ENCODE data around the gene PRADC1. TPM values are rescaled to one million over a fixed set of nuclear protein-coding genes. Genes with fewer than 3 reads are reported as not detected.
A peak's percentile ranks its signal among the peaks of the same experiment; 100 is the strongest.

Gene PRADC1
- total RNA-seq: 10 to 100 TPM; 53.6 to 98.3 (median 63.7) TPM
- polyA plus RNA-seq: 100 to 1,000 TPM in 1 of 3 donors, 10 to 100 TPM in 2; 87.6 to 118 (median 99.9) TPM
- long read RNA-seq, donor 1, transcript PRADC1-201 (5 exons, 1,083 nt): major isoform, 53 of 67 reads
- long read RNA-seq, donor 1, partial matches to known transcripts: 10 of 67 reads
- long read RNA-seq, donor 1, other reads (novel, unspliced or antisense): 4 of 67 reads
- long read RNA-seq, donor 2, transcript PRADC1-201 (5 exons, 1,083 nt): major isoform, 88 of 108 reads
- long read RNA-seq, donor 2, partial matches to known transcripts: 17 of 108 reads
- long read RNA-seq, donor 2, other reads (novel, unspliced or antisense): 3 of 108 reads

DNA sequence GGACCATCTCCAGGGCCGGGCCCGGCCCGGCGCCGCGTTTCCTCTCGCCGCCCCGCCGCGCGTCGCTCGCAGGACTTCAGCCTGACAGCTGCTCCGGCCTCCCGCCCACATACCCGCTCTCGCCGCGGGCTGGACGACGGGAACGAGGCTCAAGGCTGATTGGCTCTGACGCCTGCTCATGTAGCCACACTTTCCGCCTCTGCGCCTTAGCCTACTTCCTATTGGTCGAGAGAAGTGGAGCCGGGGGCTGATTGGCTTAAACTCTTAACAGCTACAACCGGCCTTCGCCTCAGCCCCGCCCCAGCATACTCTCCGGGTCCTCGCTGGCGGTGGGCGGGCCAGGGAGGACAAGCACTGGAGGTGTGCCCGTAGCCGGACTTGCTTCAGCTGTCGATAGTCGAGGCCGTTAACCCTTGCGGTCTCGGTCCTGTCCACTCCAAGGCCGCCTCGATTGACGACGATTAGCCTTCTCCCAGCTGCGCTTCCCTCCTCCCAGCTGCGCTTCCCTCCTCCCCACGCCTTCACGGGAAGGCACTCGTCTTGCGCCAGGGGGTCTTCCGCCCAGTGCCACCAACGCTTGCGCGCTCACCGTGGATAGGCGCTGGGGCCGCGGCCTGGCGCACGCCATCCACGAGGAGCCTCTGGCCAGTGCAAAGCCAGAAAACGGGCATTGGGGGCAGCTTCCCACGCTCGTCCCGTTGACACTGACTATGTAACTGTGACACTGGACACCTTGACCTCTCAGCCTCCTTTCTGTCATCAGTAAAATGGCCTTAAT is at the start of gene PRADC1:
TSS of gene PRADC1 (minus strand) at position 86 of the 778 bp plus-strand sequence. CDS start at position 7, 79 bp downstream.
- DNase-seq (peak; percentile 98 to 99), ATAC-seq (peak; percentile 91 to 95 (median 94))
- intact Hi-C loops (cut with DNase I): loop anchor here in 1 of 2 donors (2.0 kb wide), 1 partner anchor 19 kb away; the partner anchor contains the start of gene SMYD5
- TF ChIP-seq, protein P1, sequence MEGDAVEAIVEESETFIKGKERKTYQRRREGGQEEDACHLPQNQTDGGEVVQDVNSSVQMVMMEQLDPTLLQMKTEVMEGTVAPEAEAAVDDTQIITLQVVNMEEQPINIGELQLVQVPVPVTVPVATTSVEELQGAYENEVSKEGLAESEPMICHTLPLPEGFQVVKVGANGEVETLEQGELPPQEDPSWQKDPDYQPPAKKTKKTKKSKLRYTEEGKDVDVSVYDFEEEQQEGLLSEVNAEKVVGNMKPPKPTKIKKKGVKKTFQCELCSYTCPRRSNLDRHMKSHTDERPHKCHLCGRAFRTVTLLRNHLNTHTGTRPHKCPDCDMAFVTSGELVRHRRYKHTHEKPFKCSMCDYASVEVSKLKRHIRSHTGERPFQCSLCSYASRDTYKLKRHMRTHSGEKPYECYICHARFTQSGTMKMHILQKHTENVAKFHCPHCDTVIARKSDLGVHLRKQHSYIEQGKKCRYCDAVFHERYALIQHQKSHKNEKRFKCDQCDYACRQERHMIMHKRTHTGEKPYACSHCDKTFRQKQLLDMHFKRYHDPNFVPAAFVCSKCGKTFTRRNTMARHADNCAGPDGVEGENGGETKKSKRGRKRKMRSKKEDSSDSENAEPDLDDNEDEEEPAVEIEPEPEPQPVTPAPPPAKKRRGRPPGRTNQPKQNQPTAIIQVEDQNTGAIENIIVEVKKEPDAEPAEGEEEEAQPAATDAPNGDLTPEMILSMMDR (IDR thresholded peaks at IDR 0.05): no peak
- peak within 1 kb of the TSS; percentile 91 for H3K4me3 ChIP-seq
- no peaks in the 10 kb centered on the region for H3K27me3 ChIP-seq (ENCODE audit: insufficient read depth in 3 of 3, low read length in 2 of 3)
- peaks cover 0 to 29% of the 10 kb centered on the region in 2 donors for H3K36me3 ChIP-seq (ENCODE audit: insufficient read depth in 1 of 2, low read depth in 1 of 2)
- 0 to 1% (median 0%) methylated on average over 56 to 67 of the region's 67 CpGs for WGBS, 3 donors
- H3K4me1 ChIP-seq: peaks cover 33% of the 10 kb centered on the region
- H3K9me3 ChIP-seq: no peaks in the 10 kb centered on the region
- peak within 1 kb of the TSS; percentile 95 for H3K27ac ChIP-seq

DNA sequence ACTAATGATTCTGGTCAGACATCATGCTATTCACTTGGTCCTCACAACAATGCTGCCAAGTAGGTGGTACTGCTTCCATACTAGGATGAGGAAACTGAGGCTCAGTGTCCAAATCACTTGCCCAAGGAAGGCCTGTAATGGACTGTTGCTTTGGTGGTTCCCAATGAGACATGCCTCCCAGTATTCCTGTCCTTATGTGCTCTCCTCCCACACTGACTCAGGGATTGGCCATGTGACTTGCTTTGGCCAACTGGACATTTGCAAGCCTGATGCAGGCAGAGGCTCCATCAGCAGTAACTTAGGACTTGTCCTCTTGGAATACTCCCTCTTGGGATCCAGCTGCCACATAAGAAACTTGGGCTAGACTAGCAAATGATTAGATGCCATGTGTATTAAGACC is 48.2 kb upstream of the PRADC1 start:
- no peak overlapping the region for H3K27ac ChIP-seq
- no peak for ATAC-seq
- no peak overlapping the region for H3K4me3 ChIP-seq
- H3K9me3 ChIP-seq: no peaks in the 10 kb centered on the region
- H3K4me1 ChIP-seq: no peaks in the 10 kb centered on the region
- intact Hi-C loops (cut with DNase I): no loop called here
- TF ChIP-seq, protein P1 (IDR thresholded peaks at IDR 0.05): no peak
- H3K36me3 ChIP-seq (ENCODE audit: insufficient read depth in 1 of 2, low read depth in 1 of 2): no peaks in the 10 kb centered on the region
- no peak for DNase-seq
- H3K27me3 ChIP-seq (ENCODE audit: insufficient read depth in 3 of 3, low read length in 2 of 3): peaks cover 0 to 18% (median 17%) of the 10 kb centered on the region in 3 donors

DNA sequence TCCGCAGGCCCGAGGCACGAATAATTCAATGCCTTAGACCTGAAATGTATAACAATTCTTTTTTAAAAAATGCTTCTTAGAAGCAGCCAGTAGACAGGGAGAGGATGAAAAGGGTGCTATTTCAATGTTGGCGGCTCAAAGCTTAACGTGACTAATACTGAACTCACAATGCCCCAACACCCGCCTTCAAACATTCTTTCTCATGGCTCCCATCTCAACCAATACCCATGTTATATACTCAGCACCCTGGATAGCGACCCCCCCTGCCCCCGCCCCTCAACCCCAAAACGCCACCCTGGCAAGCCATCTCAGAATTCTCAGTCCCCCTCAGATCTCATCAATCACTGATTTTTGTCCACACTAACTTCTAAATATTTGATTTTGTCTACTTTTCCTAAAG is 46.8 kb upstream of the PRADC1 start:
- Histone ChIP-seq H3K36me3 (ENCODE audit: insufficient read depth in 1 of 2, low read depth in 1 of 2) (no peaks in the 10 kb centered on the region), H3K4me1 (no peaks in the 10 kb centered on the region), H3K9me3 (no peaks in the 10 kb centered on the region), H3K4me3 (no peak overlapping the region), H3K27ac (no peak overlapping the region), H3K27me3 (ENCODE audit: insufficient read depth in 3 of 3, low read length in 2 of 3) (peaks cover 0 to 15% (median 11%) of the 10 kb centered on the region in 3 donors)
- WGBS, 3 donors: 67 to 72% (median 69%) methylated on average over 9 of the region's 9 CpGs
- intact Hi-C loops (cut with DNase I): no loop called here
- DNase-seq (no peak), ATAC-seq (no peak)
- TF ChIP-seq, protein P1 (IDR thresholded peaks at IDR 0.05): no peak

DNA sequence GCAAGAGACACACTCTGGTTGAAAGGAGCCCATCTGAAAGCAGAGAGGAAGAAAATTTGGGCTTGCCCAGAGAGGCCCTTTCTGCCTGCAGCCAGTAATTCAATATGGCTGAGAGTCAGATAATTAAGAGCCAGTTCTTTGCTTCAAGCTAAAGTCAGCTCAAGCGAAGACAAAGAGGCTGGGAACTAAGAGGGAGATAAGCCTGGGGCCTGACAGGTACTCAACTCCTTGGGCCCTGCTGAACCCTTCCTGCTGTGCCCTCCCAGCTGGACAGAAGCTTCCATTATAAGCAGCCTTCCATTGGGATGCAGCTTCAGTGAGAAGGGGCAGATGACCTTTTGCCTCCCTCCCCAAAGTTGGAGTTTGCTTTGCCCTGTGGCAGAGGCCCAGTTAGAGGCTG is 39.2 kb upstream of the PRADC1 start:
- no peaks in the 10 kb centered on the region for H3K4me1 ChIP-seq
- H3K4me3 ChIP-seq: no peak overlapping the region
- peaks cover 0 to 39% (median 17%) of the 10 kb centered on the region in 3 donors for H3K27me3 ChIP-seq (ENCODE audit: insufficient read depth in 3 of 3, low read length in 2 of 3)
- intact Hi-C loops (cut with DNase I): no loop called here
- no peak for DNase-seq
- H3K9me3 ChIP-seq: no peaks in the 10 kb centered on the region
- TF ChIP-seq, protein P1 (IDR thresholded peaks at IDR 0.05): no peak
- 60 to 85% (median 72%) methylated on average over 1 of the region's 1 CpG for WGBS, 3 donors
- H3K36me3 ChIP-seq (ENCODE audit: insufficient read depth in 1 of 2, low read depth in 1 of 2): no peaks in the 10 kb centered on the region
- no peak for ATAC-seq
- H3K27ac ChIP-seq: no peak overlapping the region
